NCI-H345 (cell line): ENCODE measurements around the gene ZBTB47.

Experiments
- DNase-seq: peaks from one replicate; lab custom pipeline; 2025; lab: John Stamatoyannopoulos, UW

Gene ZBTB47

GRCh38 chr3:42699511-42699971 lies 46.0 kb downstream of the ZBTB47 start:
- no peak for DNase-seq

- DNase-seq: no peak
Observed at GRCh38 chr3:42700366-42701288, 47.1 kb downstream of the ZBTB47 start.

GRCh38 chr3:42701371-42702065 lies 48.0 kb downstream of the ZBTB47 start:
- DNase-seq: no peak

GRCh38 chr3:42702066-42702951 lies 48.8 kb downstream of the ZBTB47 start, which contains the start of gene HHATL:
HHATL (minus strand) TSS chr3:42702798; CDS start chr3:42700826, 1,972 bp downstream.
- DNase-seq: no peak

GRCh38 chr3:42702982-42703694 lies 49.6 kb downstream of the ZBTB47 start:
- no peak for DNase-seq

GRCh38 chr3:42703695-42704025 lies 50.2 kb downstream of the ZBTB47 start:
- DNase-seq: no peak

- DNase-seq: no peak
Observed at GRCh38 chr3:42704136-42704841, 50.8 kb downstream of the ZBTB47 start.

GRCh38 chr3:42705058-42705767 lies 51.7 kb downstream of the ZBTB47 start:
- no peak for DNase-seq

- DNase-seq: no peak
Observed at GRCh38 chr3:42705962-42706585, 52.6 kb downstream of the ZBTB47 start.

GRCh38 chr3:42706721-42707619 lies 53.5 kb downstream of the ZBTB47 start:
- DNase-seq: no peak

GRCh38 chr3:42707620-42708355 lies 54.3 kb downstream of the ZBTB47 start:
- DNase-seq: no peak

- DNase-seq: no peak
Observed at GRCh38 chr3:42708611-42709151, 55.2 kb downstream of the ZBTB47 start.

- DNase-seq: no peak
Observed at GRCh38 chr3:42709621-42710020, 56.1 kb downstream of the ZBTB47 start.

GRCh38 chr3:42710323-42711021 lies 57.0 kb downstream of the ZBTB47 start:
- no peak for DNase-seq

- DNase-seq: no peak
Observed at GRCh38 chr3:42711491-42712343, 58.2 kb downstream of the ZBTB47 start.

- no peak for DNase-seq
Observed at GRCh38 chr3:42712344-42712648, 58.8 kb downstream of the ZBTB47 start.
